Spleen (tissue), 7 donors: ENCODE results near the gene RBM8A.

Source experiments
- CTCF ChIP-seq, 11 experiments: fragments of 200-600 bp in 7 of 11; fragments of 450-650 bp in 4 of 11; sonication (generic) in 4 of 11; IDR thresholded peaks in 8 of 11; conservative IDR thresholded peaks in 3 of 11; 1 replicate in 7 of 11; 2 replicates in 4 of 11; pipeline versions ENCODE4 v1.4.0 to v1.8.0; 2016 to 2021; ENCODE audit warnings: antibody characterized with exemption in 11 of 11, inconsistent platforms in 4 of 11, mild to moderate bottlenecking in 1 of 11
- POLR2AphosphoS5 ChIP-seq, 3 donors: sonication (generic); formaldehyde crosslinking; IDR thresholded peaks; one replicate each; pipeline ENCODE4 v1.5.1; 2017; ENCODE audit warnings: antibody characterized with exemption in 3 of 3
- donor health status: DM: no; HTN: no; CAD: no; lungs with moderate emphysema.
- donor health status: DM: no; HTN: no; CAD: no.
- donor health status: DM: no; HTN: no; CAD: no.

- TF ChIP-seq CTCF (IDR thresholded peaks at IDR 0.05 in 8 of 11, conservative IDR thresholded peaks at IDR 0.05 in 3 of 11) = no peak
- no peak for TF ChIP-seq POLR2AphosphoS5 (IDR thresholded peaks at IDR 0.05)
These were observed 28.5 kb downstream of the RBM8A start for GRCh38 chr1:145898756-145899155.
